HepG2 (cell line): ENCODE data around the gene ZNF771. TPM values are rescaled to one million over a fixed set of nuclear protein-coding genes. Genes with fewer than 3 reads are reported as not detected.

Source experiments
- ASH2L ChIP-seq: fragments of 300-600, 200-600 bp; sonication (generic); IDR thresholded peaks from 2 replicates; pipeline ENCODE4 v1.7.0; 2017; ENCODE audit warnings: low read depth, mild to moderate bottlenecking, moderate library complexity, mixed read lengths, low read length; ENCODE audit not compliant: insufficient read length
- CCDC6 ChIP-seq: sonication (generic); formaldehyde crosslinking; IDR thresholded peaks from 2 replicates; pipeline ENCODE4 v1.8.1; 2022; ENCODE audit warnings: mild to moderate bottlenecking, missing genetic modification reagents, moderate library complexity
- EP300 ChIP-seq, 3 experiments: sonication (generic) in 1 of 3; formaldehyde crosslinking in 1 of 3; IDR thresholded peaks; 2 replicates each; pipeline versions ENCODE4 v1.5.1 to v1.6.1; 2011 to 2020; ENCODE audit warnings: low read depth in 2 of 3, low read length in 2 of 3, borderline replicate concordance in 1 of 3, improper control_type of control experiment in 1 of 3, mild to moderate bottlenecking in 1 of 3, missing genetic modification reagents in 1 of 3, moderate library complexity in 1 of 3
- ERF ChIP-seq: IDR thresholded peaks from 2 replicates; pipeline ENCODE4 v1.6.1; 2018; ENCODE audit warnings: missing biosample characterization, missing genetic modification reagents
- GATAD2A ChIP-seq: IDR thresholded peaks from 2 replicates; pipeline ENCODE4 v1.6.1; 2016
- HOXA3 ChIP-seq: sonication (generic); formaldehyde crosslinking; IDR thresholded peaks from 2 replicates; pipeline ENCODE4 v1.5.0; 2020; ENCODE audit warnings: missing genetic modification reagents
- MLLT10 ChIP-seq: sonication (generic); formaldehyde crosslinking; IDR thresholded peaks from 2 replicates; pipeline ENCODE4 v1.4.0; 2020; ENCODE audit warnings: missing genetic modification reagents
- NCOA2 ChIP-seq: sonication (generic); formaldehyde crosslinking; IDR thresholded peaks from 2 replicates; pipeline ENCODE4 v1.8.0; 2022; ENCODE audit warnings: inconsistent platforms
- NONO ChIP-seq, 2 experiments: fragments of 450-650 bp in 1 of 2; sonication (generic) in 1 of 2; formaldehyde crosslinking in 1 of 2; IDR thresholded peaks in 1 of 2; conservative IDR thresholded peaks in 1 of 2; 2 replicates each; pipeline versions ENCODE4 v1.6.1 to v1.8.0; 2017 to 2022; ENCODE audit warnings: mild to moderate bottlenecking in 1 of 2, missing genetic modification reagents in 1 of 2, moderate library complexity in 1 of 2
- SALL1 ChIP-seq: sonication (generic); formaldehyde crosslinking; IDR thresholded peaks from 2 replicates; pipeline ENCODE4 v1.8.0; 2022; ENCODE audit warnings: mild to moderate bottlenecking, missing genetic modification reagents
- SAP130 ChIP-seq: IDR thresholded peaks from 2 replicates; pipeline ENCODE4 v1.6.1; 2016; ENCODE audit warnings: low read depth
- SPEN ChIP-seq: sonication (generic); formaldehyde crosslinking; IDR thresholded peaks from 2 replicates; pipeline ENCODE4 v1.5.1; 2020; ENCODE audit warnings: low read depth, mild to moderate bottlenecking, missing genetic modification reagents
- SSRP1 ChIP-seq: IDR thresholded peaks from 2 replicates; pipeline ENCODE4 v1.6.1; 2016; ENCODE audit warnings: control low read depth
- TARDBP ChIP-seq: sonication (generic); formaldehyde crosslinking; IDR thresholded peaks from 2 replicates; pipeline ENCODE4 v1.8.0; 2022; ENCODE audit warnings: mild to moderate bottlenecking, missing genetic modification reagents
- TGIF2 ChIP-seq: IDR thresholded peaks from 2 replicates; pipeline ENCODE4 v1.6.1; 2016; ENCODE audit warnings: control low read depth, missing compliant biosample characterization
- THAP11 ChIP-seq: IDR thresholded peaks from 2 replicates; pipeline ENCODE4 v1.6.1; 2016; ENCODE audit warnings: missing biosample characterization, missing genetic modification reagents
- YEATS2 ChIP-seq: sonication (generic); formaldehyde crosslinking; IDR thresholded peaks from 2 replicates; pipeline ENCODE4 v1.4.0; 2020; ENCODE audit warnings: missing genetic modification reagents, borderline replicate concordance
- ZBTB38 ChIP-seq: sonication (generic); formaldehyde crosslinking; IDR thresholded peaks from 2 replicates; pipeline ENCODE4 v1.5.1; 2020; ENCODE audit warnings: mild to moderate bottlenecking, missing genetic modification reagents
- ZC3H4 ChIP-seq: sonication (generic); formaldehyde crosslinking; IDR thresholded peaks from 2 replicates; pipeline ENCODE4 v1.4.0; 2020; ENCODE audit warnings: missing genetic modification reagents, borderline replicate concordance
- ZFP36 ChIP-seq: fragments of 150-350 bp; IDR thresholded peaks from 2 replicates; pipeline ENCODE4 v1.6.1; 2018; ENCODE audit warnings: borderline replicate concordance, low read length, low read depth; ENCODE audit not compliant: partially characterized antibody
- ZKSCAN1 ChIP-seq: fragments of 150-350 bp; IDR thresholded peaks from 2 replicates; pipeline ENCODE4 v1.6.1; 2014; ENCODE audit warnings: low read length
- ZNF280D ChIP-seq: sonication (generic); formaldehyde crosslinking; IDR thresholded peaks from 2 replicates; pipeline ENCODE4 v1.5.1; 2020; ENCODE audit warnings: mild to moderate bottlenecking, missing genetic modification reagents
- ZNF350 ChIP-seq: sonication (generic); formaldehyde crosslinking; IDR thresholded peaks from 2 replicates; pipeline ENCODE4 v1.4.0; 2020; ENCODE audit warnings: mild to moderate bottlenecking, low read depth, missing genetic modification reagents, borderline replicate concordance
- ZNF484 ChIP-seq: sonication (generic); formaldehyde crosslinking; IDR thresholded peaks from 2 replicates; pipeline ENCODE4 v1.5.1; 2020; ENCODE audit warnings: mild to moderate bottlenecking, low read depth, missing genetic modification reagents, borderline replicate concordance
- ZNF781 ChIP-seq: sonication (generic); formaldehyde crosslinking; IDR thresholded peaks from 2 replicates; pipeline ENCODE4 v1.5.1; 2020; ENCODE audit warnings: borderline replicate concordance, mild to moderate bottlenecking, missing genetic modification reagents; ENCODE audit errors: not compliant biosample characterization
- ZNF782 ChIP-seq: sonication (generic); formaldehyde crosslinking; IDR thresholded peaks from 2 replicates; pipeline ENCODE4 v1.4.0; 2020; ENCODE audit warnings: missing genetic modification reagents, mild to moderate bottlenecking, borderline replicate concordance
- ZSCAN31 ChIP-seq: sonication (generic); formaldehyde crosslinking; IDR thresholded peaks from 2 replicates; pipeline ENCODE4 v1.5.0; 2020; ENCODE audit warnings: low read depth, mild to moderate bottlenecking, missing genetic modification reagents
- polyA plus RNA-seq, 8 experiments: library from polyadenylated mRNA; depleted of rRNA in 3 of 8; stranded (reverse) in 7 of 8; unstranded in 1 of 8; fragments of >200 nt; fragmentation: Illumina TruSeq in 4 of 8; extraction: Trizol in 4 of 8; gene quantifications; 2 replicates each; pipeline versions ENCODE4 v1.2.1 to v1.2.3, GENCODE V29; 2011 to 2016; ENCODE audit warnings: low read depth in 4 of 8, missing spikeins in 1 of 8, mixed read lengths in 1 of 8; ENCODE audit not compliant: insufficient read depth in 1 of 8
- total RNA-seq, 5 experiments: library from RNA; depleted of rRNA; stranded (reverse); fragments of >200 nt; fragmentation: Illumina TruSeq; extraction: Trizol; gene quantifications; 2 replicates each; pipeline ENCODE4 v1.2.3, GENCODE V29; 2016; ENCODE audit warnings: low read depth in 1 of 5

ZNF771 gene
- total and polyA plus RNA-seq, 2 of the 13 experiments (the other 11 are each of a cell fraction or from before 2014, with no cell fraction given) = 5.0 to 11.8 TPM

GRCh38 chr16:30444231-30445148 is 37.1 kb downstream of the ZNF771 start (continued):
- TF ChIP-seq ZNF280D (CRISPR knock-in tag) (peak; percentile 62; the same call in 1 of the 2 replicates), EP300 (IDR thresholded peaks at IDR 0.05; ENCODE audit: low read depth in 2 of 2, low read length in 2 of 2) (no peak), EP300 (CRISPR knock-in tag; IDR thresholded peaks at IDR 0.05; ENCODE audit: borderline replicate concordance) (0 out of 2 replicates have a peak, but pooled peaks have one; percentile 9), ZC3H4 (CRISPR knock-in tag) (0 out of 2 replicates have a peak, but pooled peaks have one; percentile 19), SALL1 (peak; percentile 8), TGIF2 (CRISPR knock-in tag) (0 out of 2 replicates have a peak, but pooled peaks have one; percentile 14), ZNF484 (CRISPR knock-in tag) (no peak), SPEN (CRISPR knock-in tag) (0 out of 2 replicates have a peak, but pooled peaks have one; percentile 3), NCOA2 (CRISPR knock-in tag) (0 out of 2 replicates have a peak, but pooled peaks have one; percentile 6), GATAD2A (CRISPR knock-in tag) (peak; percentile 8; the same call in 1 of the 2 replicates), TARDBP (0 out of 2 replicates have a peak, but pooled peaks have one; percentile 37), MLLT10 (CRISPR knock-in tag) (no peak), ASH2L (no peak), ZNF781 (CRISPR knock-in tag) (peak; percentile 23), ZSCAN31 (CRISPR knock-in tag) (no peak), SAP130 (CRISPR knock-in tag) (peak; percentile 32), SSRP1 (CRISPR knock-in tag) (peak; percentile 71; the same call in 1 of the 2 replicates), ZKSCAN1 (no peak), CCDC6 (CRISPR knock-in tag) (0 out of 2 replicates have a peak, but pooled peaks have one; percentile 2), THAP11 (no peak; the same call in 1 of the 2 replicates), ZBTB38 (CRISPR knock-in tag) (0 out of 2 replicates have a peak, but pooled peaks have one; percentile 5), NONO (IDR thresholded peaks at IDR 0.05) (no peak), NONO (CRISPR knock-in tag; conservative IDR thresholded peaks at IDR 0.05) (no peak), HOXA3 (CRISPR knock-in tag) (no peak; the same call in 1 of the 2 replicates), YEATS2 (0 out of 2 replicates have a peak, but pooled peaks have one; percentile 19), ZNF782 (CRISPR knock-in tag) (0 out of 2 replicates have a peak, but pooled peaks have one; percentile 27), ZNF350 (CRISPR knock-in tag) (peak; percentile 24; the same call in 1 of the 2 replicates), ERF (CRISPR knock-in tag) (0 out of 2 replicates have a peak, but pooled peaks have one; percentile 32), ZFP36 (no peak)
